DND-41 (cell line): Measurements from ENCODE around the gene DACH1.

Experiments
- EZH2 ChIP-seq: IDR thresholded peaks from 3 replicates; pipeline ENCODE4 v1.6.1; 2012; ENCODE audit warnings: borderline replicate concordance, low read depth, mild to moderate bottlenecking, moderate library complexity, low read length, inconsistent platforms; ENCODE audit not compliant: severe bottlenecking
- TF ChIP-seq, protein P1 (sequence below): IDR thresholded peaks from 2 replicates; pipeline ENCODE4 v1.5.1; 2012; ENCODE audit warnings: borderline replicate concordance, low read length, moderate library complexity, mild to moderate bottlenecking; ENCODE audit not compliant: poor library complexity, severe bottlenecking; ENCODE audit errors: extremely low read depth

DNA sequence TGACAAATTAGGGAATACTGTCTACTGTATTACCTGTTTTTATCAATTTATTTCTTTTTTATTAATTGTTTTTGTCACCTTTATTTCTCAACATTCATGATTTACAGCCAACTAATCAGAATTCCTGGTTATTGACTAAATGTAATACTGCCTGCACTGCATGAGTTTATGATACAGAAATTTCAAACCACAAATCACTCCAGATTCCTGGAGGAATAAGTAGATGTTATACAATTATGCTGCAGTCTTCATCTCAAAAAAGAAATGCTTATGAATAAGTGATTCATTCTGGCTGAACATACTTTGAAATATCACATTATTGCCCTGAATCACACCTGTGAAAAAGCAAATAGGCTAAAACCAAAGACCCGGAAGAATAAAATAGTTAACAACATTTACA, 249.7 kb downstream of the DACH1 start:
- TF ChIP-seq, protein P1, sequence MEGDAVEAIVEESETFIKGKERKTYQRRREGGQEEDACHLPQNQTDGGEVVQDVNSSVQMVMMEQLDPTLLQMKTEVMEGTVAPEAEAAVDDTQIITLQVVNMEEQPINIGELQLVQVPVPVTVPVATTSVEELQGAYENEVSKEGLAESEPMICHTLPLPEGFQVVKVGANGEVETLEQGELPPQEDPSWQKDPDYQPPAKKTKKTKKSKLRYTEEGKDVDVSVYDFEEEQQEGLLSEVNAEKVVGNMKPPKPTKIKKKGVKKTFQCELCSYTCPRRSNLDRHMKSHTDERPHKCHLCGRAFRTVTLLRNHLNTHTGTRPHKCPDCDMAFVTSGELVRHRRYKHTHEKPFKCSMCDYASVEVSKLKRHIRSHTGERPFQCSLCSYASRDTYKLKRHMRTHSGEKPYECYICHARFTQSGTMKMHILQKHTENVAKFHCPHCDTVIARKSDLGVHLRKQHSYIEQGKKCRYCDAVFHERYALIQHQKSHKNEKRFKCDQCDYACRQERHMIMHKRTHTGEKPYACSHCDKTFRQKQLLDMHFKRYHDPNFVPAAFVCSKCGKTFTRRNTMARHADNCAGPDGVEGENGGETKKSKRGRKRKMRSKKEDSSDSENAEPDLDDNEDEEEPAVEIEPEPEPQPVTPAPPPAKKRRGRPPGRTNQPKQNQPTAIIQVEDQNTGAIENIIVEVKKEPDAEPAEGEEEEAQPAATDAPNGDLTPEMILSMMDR = no peak
- no peak for TF ChIP-seq EZH2
